WTC11 (cell line): ENCODE data around the gene RUSF1. TPM values are rescaled to one million over a fixed set of nuclear protein-coding genes. Genes with fewer than 3 reads are reported as not detected.

Source experiments
- ATAC-seq: fragments of 200-7000 bp; cut with Tn5 transposase; 2 replicates; pipeline ENCODE4 v1.10.0; 2021; ENCODE audit warnings: mild to moderate bottlenecking, moderate library complexity
- CTCF ChIA-PET: fragments of 300-600 bp; sonication (Branson Sonifier 250); formaldehyde crosslinking; loops from one replicate; lab custom pipeline; 2021; ENCODE audit warnings: antibody characterized with exemption; lab: Charles Lee
- POLR2A ChIA-PET: fragments of 350-600 bp; sonication (Branson Sonifier 250); formaldehyde crosslinking; loops from one replicate; lab custom pipeline; 2021; ENCODE audit warnings: antibody characterized with exemption; lab: Charles Lee
- DNase-seq: peaks from one replicate; pipeline ENCODE4 v3.0.0; 2021; ENCODE audit warnings: low spot score
- H3K27ac Mint-ChIP-seq: 2 replicates; pipeline ENCODE4 v1.8.0; 2021; ENCODE audit warnings: mixed read lengths
- H3K27me3 Mint-ChIP-seq: 2 replicates; pipeline ENCODE4 v1.8.0; 2021; ENCODE audit warnings: low read depth, mild to moderate bottlenecking, moderate library complexity, mixed read lengths
- H3K36me3 Mint-ChIP-seq: 2 replicates; pipeline ENCODE4 v1.8.0; 2021; ENCODE audit warnings: mixed read lengths
- H3K4me1 Mint-ChIP-seq: 2 replicates; pipeline ENCODE4 v1.8.0; 2022; ENCODE audit warnings: mixed read lengths
- H3K4me3 Mint-ChIP-seq: 2 replicates; pipeline ENCODE4 v1.8.0; 2021; ENCODE audit warnings: mild to moderate bottlenecking, moderate library complexity, mixed read lengths
- H3K9me3 Mint-ChIP-seq: 2 replicates; pipeline ENCODE4 v1.8.0; 2021; ENCODE audit warnings: mixed read lengths
- CREB1 ChIP-seq: sonication (generic); formaldehyde crosslinking; IDR thresholded peaks from 2 replicates; pipeline ENCODE4 v1.8.0; 2023; ENCODE audit warnings: mild to moderate bottlenecking, missing genetic modification reagents
- GTF2I ChIP-seq: fragments of 250-450 bp; sonication (Bioruptor Pico); conservative IDR thresholded peaks from 2 replicates; pipeline ENCODE4 v1.4.0; 2021; ENCODE audit warnings: mild to moderate bottlenecking
- JUN ChIP-seq: sonication (generic); formaldehyde crosslinking; IDR thresholded peaks from 2 replicates; pipeline ENCODE4 v1.8.0; 2023; ENCODE audit warnings: mild to moderate bottlenecking, missing genetic modification reagents
- NFATC4 ChIP-seq: fragments of 250-450 bp; sonication (Bioruptor Pico); IDR thresholded peaks from 2 replicates; pipeline ENCODE4 v1.9.0; 2021; ENCODE audit warnings: mild to moderate bottlenecking
- NR2C2 ChIP-seq: sonication (generic); formaldehyde crosslinking; IDR thresholded peaks from 2 replicates; pipeline ENCODE4 v1.8.0; 2022; ENCODE audit warnings: mild to moderate bottlenecking, missing genetic modification reagents
- TEAD4 ChIP-seq: sonication (generic); formaldehyde crosslinking; IDR thresholded peaks from 2 replicates; pipeline ENCODE4 v1.8.0; 2022; ENCODE audit warnings: mild to moderate bottlenecking, missing genetic modification reagents
- ZNF423 ChIP-seq: fragments of 250-450 bp; sonication (Bioruptor Pico); IDR thresholded peaks from 2 replicates; pipeline ENCODE4 v2.1.2; 2022; ENCODE audit warnings: mild to moderate bottlenecking, moderate library complexity
- total RNA-seq: library from RNA; stranded (reverse); gene quantifications from 3 replicates; pipeline ENCODE4 v1.2.3, GENCODE V29; 2021
- TF ChIP-seq, protein P1 (sequence below): sonication (generic); formaldehyde crosslinking; IDR thresholded peaks from 2 replicates; pipeline ENCODE4 v1.8.0; 2022; ENCODE audit warnings: mild to moderate bottlenecking, missing genetic modification reagents
- TF ChIP-seq, protein P2 (sequence below): sonication (generic); formaldehyde crosslinking; IDR thresholded peaks from 2 replicates; pipeline ENCODE4 v1.8.0; 2023; ENCODE audit warnings: missing genetic modification reagents, mild to moderate bottlenecking, borderline replicate concordance
- TF ChIP-seq, protein P3 (sequence below): sonication (generic); formaldehyde crosslinking; IDR thresholded peaks from 2 replicates; pipeline ENCODE4 v1.8.1; 2022; ENCODE audit warnings: missing genetic modification reagents, borderline replicate concordance
- TF ChIP-seq, protein P4 (sequence below): fragments of 200-600 bp; IDR thresholded peaks from 2 replicates; pipeline ENCODE4 v1.8.0; 2022; ENCODE audit warnings: antibody characterized with exemption
- TF ChIP-seq, protein P5 (sequence below): fragments of 250-450 bp; sonication (Bioruptor Pico); conservative IDR thresholded peaks from 2 replicates; pipeline ENCODE4 v1.9.0; 2021; ENCODE audit warnings: mild to moderate bottlenecking
- TF ChIP-seq, protein P6 (sequence below): fragments of 250-450 bp; sonication (Bioruptor Pico); IDR thresholded peaks from 2 replicates; pipeline ENCODE4 v1.9.0; 2021; ENCODE audit warnings: mild to moderate bottlenecking
- TF ChIP-seq, protein P7 (sequence below): sonication (generic); formaldehyde crosslinking; IDR thresholded peaks from 2 replicates; pipeline ENCODE4 v1.8.0; 2022; ENCODE audit warnings: mild to moderate bottlenecking, missing genetic modification reagents

RUSF1 gene
- total RNA-seq, 1 experiment from 2014 or later: 35.9 TPM

DNA sequence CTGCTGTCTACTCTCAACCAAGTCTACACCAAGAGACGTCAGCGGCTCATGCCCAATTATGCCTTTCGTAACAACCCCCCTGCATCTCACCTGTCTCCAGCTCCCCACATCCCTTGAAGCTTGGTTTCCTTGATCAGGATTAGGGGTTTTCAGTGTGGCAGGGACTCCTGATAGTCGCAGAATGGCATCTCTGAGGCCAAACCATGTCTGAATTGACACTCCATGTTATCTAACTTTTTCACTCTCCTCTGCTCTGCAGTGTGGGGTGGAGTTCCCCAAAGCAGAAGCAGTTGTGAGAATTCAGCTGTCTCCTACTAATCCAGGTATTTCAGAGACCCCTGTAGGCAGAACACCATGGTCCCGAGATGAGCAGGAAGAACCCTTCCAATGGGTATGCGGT lies 13.9 kb upstream of the RUSF1 start:
- ATAC-seq: no peak
- TF ChIP-seq NFATC4 (CRISPR knock-in tag) (no peak), TEAD4 (CRISPR knock-in tag) (no peak), JUN (CRISPR knock-in tag) (no peak), ZNF423 (CRISPR knock-in tag) (no peak), NR2C2 (CRISPR knock-in tag) (no peak), CREB1 (no peak)
- TF ChIP-seq, protein P1, sequence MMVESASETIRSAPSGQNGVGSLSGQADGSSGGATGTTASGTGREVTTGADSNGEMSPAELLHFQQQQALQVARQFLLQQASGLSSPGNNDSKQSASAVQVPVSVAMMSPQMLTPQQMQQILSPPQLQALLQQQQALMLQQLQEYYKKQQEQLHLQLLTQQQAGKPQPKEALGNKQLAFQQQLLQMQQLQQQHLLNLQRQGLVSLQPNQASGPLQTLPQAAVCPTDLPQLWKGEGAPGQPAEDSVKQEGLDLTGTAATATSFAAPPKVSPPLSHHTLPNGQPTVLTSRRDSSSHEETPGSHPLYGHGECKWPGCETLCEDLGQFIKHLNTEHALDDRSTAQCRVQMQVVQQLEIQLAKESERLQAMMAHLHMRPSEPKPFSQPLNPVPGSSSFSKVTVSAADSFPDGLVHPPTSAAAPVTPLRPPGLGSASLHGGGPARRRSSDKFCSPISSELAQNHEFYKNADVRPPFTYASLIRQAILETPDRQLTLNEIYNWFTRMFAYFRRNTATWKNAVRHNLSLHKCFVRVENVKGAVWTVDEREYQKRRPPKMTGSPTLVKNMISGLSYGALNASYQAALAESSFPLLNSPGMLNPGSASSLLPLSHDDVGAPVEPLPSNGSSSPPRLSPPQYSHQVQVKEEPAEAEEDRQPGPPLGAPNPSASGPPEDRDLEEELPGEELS (CRISPR knock-in tag): no peak
- TF ChIP-seq, protein P2, sequence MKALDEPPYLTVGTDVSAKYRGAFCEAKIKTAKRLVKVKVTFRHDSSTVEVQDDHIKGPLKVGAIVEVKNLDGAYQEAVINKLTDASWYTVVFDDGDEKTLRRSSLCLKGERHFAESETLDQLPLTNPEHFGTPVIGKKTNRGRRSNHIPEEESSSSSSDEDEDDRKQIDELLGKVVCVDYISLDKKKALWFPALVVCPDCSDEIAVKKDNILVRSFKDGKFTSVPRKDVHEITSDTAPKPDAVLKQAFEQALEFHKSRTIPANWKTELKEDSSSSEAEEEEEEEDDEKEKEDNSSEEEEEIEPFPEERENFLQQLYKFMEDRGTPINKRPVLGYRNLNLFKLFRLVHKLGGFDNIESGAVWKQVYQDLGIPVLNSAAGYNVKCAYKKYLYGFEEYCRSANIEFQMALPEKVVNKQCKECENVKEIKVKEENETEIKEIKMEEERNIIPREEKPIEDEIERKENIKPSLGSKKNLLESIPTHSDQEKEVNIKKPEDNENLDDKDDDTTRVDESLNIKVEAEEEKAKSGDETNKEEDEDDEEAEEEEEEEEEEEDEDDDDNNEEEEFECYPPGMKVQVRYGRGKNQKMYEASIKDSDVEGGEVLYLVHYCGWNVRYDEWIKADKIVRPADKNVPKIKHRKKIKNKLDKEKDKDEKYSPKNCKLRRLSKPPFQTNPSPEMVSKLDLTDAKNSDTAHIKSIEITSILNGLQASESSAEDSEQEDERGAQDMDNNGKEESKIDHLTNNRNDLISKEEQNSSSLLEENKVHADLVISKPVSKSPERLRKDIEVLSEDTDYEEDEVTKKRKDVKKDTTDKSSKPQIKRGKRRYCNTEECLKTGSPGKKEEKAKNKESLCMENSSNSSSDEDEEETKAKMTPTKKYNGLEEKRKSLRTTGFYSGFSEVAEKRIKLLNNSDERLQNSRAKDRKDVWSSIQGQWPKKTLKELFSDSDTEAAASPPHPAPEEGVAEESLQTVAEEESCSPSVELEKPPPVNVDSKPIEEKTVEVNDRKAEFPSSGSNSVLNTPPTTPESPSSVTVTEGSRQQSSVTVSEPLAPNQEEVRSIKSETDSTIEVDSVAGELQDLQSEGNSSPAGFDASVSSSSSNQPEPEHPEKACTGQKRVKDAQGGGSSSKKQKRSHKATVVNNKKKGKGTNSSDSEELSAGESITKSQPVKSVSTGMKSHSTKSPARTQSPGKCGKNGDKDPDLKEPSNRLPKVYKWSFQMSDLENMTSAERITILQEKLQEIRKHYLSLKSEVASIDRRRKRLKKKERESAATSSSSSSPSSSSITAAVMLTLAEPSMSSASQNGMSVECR (CRISPR knock-in tag): no peak
- TF ChIP-seq, protein P3, sequence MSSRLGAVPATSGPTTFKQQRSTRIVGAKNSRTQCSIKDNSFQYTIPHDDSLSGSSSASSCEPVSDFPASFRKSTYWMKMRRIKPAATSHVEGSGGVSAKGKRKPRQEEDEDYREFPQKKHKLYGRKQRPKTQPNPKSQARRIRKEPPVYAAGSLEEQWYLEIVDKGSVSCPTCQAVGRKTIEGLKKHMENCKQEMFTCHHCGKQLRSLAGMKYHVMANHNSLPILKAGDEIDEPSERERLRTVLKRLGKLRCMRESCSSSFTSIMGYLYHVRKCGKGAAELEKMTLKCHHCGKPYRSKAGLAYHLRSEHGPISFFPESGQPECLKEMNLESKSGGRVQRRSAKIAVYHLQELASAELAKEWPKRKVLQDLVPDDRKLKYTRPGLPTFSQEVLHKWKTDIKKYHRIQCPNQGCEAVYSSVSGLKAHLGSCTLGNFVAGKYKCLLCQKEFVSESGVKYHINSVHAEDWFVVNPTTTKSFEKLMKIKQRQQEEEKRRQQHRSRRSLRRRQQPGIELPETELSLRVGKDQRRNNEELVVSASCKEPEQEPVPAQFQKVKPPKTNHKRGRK: no peak
- TF ChIP-seq, protein P4, sequence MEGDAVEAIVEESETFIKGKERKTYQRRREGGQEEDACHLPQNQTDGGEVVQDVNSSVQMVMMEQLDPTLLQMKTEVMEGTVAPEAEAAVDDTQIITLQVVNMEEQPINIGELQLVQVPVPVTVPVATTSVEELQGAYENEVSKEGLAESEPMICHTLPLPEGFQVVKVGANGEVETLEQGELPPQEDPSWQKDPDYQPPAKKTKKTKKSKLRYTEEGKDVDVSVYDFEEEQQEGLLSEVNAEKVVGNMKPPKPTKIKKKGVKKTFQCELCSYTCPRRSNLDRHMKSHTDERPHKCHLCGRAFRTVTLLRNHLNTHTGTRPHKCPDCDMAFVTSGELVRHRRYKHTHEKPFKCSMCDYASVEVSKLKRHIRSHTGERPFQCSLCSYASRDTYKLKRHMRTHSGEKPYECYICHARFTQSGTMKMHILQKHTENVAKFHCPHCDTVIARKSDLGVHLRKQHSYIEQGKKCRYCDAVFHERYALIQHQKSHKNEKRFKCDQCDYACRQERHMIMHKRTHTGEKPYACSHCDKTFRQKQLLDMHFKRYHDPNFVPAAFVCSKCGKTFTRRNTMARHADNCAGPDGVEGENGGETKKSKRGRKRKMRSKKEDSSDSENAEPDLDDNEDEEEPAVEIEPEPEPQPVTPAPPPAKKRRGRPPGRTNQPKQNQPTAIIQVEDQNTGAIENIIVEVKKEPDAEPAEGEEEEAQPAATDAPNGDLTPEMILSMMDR: no peak
- TF ChIP-seq, all 79 proteins: peak for 0
- CTCF ChIA-PET: no interaction called here

DNA sequence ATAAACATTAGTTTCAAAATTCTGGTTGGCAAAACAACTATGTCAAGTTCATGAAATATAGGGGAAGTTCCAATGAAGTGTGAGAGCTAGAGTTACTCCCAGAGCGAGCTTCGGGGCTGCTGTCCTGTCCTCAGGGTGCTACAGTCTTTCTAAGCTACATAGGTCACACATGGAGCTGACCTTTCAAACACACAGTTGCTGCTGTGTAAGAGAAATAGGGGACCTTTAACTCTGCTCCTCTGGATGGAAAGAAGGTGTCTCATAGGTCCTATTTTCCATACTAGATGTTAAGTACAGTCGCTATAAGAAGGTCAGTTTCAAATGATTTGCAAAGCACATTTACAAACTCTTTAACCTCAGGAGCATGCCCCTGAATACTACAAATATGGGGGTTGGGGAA lies 13.2 kb upstream of the RUSF1 start:
- peaks cover 19% of the 10 kb centered on the region for H3K9me3 Mint-ChIP-seq
- no peak for DNase-seq
- no peak for ATAC-seq
- CTCF ChIA-PET: no interaction called here
- H3K27ac Mint-ChIP-seq: no peak overlapping the region
- POLR2A ChIA-PET: no interaction called here
- TF ChIP-seq, protein P5, sequence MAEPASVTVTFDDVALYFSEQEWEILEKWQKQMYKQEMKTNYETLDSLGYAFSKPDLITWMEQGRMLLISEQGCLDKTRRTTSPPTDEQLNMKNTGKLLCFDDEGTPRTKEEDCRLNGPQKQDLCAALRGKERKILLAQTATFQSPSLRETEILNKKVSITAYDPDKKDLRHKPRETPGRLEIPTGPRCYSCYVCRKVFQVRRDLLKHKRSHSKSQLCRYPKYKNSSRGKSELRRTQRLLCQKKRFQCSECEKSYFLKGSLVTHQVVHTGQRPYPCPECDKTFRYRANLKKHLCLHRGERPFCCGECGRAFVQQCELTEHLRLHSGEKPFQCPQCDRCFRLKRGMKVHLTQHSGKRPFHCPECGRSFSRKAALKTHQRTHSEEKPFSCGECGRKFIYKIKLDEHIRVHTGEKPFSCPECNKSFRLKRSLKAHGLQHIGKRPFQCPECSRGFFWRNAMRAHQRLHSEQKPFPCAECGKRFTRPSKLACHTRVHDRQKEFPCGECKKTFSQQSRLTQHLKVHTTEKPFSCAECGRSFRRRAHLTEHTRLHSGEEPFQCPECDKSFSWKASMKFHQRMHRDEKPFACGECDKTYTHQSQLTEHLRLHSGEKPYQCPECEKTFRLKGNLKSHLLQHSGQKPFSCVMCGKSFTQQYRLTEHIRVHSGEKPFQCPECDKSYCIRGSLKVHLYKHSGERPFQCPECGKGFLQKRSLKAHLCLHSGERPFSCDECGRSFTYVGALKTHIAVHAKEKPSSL (CRISPR knock-in tag): no peak
- TF ChIP-seq, protein P6, sequence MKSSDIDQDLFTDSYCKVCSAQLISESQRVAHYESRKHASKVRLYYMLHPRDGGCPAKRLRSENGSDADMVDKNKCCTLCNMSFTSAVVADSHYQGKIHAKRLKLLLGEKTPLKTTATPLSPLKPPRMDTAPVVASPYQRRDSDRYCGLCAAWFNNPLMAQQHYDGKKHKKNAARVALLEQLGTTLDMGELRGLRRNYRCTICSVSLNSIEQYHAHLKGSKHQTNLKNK (CRISPR knock-in tag): no peak
- TF ChIP-seq GTF2I (CRISPR knock-in tag) (no peak), NFATC4 (CRISPR knock-in tag) (no peak)
- TF ChIP-seq, protein P7, sequence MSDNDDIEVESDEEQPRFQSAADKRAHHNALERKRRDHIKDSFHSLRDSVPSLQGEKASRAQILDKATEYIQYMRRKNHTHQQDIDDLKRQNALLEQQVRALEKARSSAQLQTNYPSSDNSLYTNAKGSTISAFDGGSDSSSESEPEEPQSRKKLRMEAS (CRISPR knock-in tag): no peak
- H3K4me3 Mint-ChIP-seq: no peak overlapping the region
- H3K36me3 Mint-ChIP-seq: peaks cover 16% of the 10 kb centered on the region
- peaks cover 20% of the 10 kb centered on the region for H3K27me3 Mint-ChIP-seq
- H3K4me1 Mint-ChIP-seq: peaks cover 4% of the 10 kb centered on the region

More for the DNA sequence above, 13.9 kb upstream of the RUSF1 start:
- POLR2A ChIA-PET: no interaction called here
- Mint-ChIP-seq H3K27ac (no peak overlapping the region), H3K4me1 (peaks cover 4% of the 10 kb centered on the region), H3K27me3 (peaks cover 22% of the 10 kb centered on the region), H3K4me3 (no peak overlapping the region), H3K36me3 (peaks cover 9% of the 10 kb centered on the region), H3K9me3 (peaks cover 12% of the 10 kb centered on the region)
- no peak for DNase-seq
